HG03045 (cell line): Measurements from ENCODE around the gene TMEM164.
A peak's percentile ranks its signal among the peaks of the same experiment; 100 is the strongest.

Source experiments
- ATAC-seq: cut with Tn5 transposase; IDR thresholded peaks from one replicate; pipeline ENCODE4 v1.9.1; 2021; ENCODE audit warnings: mild to moderate bottlenecking, moderate library complexity; ENCODE audit not compliant: unreplicated experiment

TMEM164 gene

DNA sequence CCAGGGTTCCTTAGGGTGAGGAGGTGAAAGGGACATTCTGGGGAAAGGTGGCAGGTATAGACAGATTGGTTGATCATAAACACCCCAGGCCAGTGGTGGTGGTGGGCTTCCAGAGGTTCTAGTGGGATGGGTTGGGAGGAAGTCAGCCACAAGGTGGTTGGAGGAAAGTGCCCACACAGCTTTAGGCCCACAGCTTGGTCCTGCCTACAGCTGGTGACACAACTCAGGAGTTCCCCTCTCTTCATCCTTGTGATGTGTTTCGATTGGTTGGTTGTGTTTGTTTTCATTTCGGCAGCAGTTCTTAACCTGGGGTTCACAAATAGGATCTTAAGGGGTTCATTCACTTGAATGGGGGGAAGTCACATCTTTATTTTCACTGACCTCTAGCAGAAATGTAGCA lies 157.0 kb downstream of the TMEM164 start:
- ATAC-seq, result no peak

DNA sequence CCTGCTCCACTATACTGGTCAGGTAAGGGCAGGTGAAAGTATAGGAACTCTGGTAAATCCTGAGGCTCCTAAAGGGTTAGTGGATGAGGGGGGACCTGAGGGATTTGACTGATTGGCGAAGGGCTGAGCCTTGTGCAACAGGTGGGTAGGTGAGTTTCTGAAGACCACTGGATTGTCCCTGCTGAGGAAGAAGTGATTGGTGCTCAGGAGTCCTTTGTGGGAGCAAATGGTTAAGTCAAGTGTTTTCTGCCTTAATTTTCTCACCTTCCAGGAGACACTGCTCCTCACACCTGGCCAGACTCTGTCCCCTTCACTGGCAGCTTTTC lies 158.4 kb downstream of the TMEM164 start:
- no peak for ATAC-seq

GRCh38 chrX:110162131-110162530 lies 159.2 kb downstream of the TMEM164 start:
- no peak for ATAC-seq

DNA sequence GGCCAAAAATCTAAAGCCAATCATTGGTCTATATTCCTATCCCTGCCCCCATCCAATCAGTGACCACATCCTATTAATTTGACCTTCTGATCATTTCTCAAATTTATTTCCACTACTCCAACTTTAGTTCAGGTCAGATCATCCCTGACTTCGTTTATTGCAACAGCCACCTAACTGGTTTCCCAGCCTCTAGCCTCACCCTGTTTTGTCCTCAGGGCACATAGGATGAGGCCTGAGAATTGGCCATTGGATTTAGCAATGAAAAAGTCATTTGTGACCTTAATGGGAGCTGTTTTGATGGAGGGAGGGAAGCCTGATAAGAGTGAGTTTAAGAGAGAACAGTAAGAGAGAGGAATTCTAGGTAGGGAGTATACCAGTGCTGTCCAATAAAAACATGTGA lies 160.0 kb downstream of the TMEM164 start:
- ATAC-seq, result no peak

DNA sequence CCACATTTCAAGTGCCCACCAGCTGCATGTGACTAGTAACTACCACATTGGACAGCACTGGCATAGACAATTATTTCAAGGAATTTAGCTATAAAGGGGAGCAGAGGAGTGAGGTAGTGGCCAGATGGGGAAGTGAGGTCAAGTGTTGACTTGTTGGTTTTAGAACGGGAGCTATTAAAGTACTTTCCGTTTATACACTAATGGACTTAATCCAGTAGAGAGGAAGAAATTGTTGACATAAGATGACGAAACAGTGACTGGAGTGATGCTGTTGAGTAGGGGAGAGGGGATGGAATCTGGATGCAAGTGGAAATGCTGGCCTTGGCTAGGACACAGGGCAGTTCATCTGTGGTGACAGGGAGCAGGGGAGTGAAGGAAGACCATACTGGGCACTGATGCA lies 160.6 kb downstream of the TMEM164 start:
- ATAC-seq, result no peak

DNA sequence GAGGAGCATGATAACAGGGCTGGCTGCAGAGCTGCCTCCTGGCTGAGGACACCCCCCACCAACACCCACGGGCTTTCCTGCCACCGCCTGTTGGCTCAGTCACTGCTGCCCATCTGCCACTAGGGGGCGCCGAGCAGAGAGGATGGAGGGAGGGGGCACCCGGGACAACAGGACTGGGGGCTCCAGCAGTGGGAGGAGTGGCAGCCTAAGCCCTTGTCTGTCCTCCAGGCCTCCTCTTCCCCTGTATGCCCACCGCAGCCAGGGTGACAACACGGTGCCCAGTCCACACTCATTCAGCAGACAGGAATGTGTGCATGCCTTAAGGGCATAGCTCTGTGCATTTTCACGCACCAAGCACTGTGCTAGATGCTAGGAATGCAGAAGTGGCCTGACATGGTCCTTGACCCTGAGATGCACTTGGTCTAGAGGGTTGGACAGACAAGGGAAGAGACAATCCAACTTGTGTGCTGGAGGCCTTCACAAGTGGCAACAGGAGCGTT lies 165.1 kb downstream of the TMEM164 start:
- no peak for ATAC-seq

DNA sequence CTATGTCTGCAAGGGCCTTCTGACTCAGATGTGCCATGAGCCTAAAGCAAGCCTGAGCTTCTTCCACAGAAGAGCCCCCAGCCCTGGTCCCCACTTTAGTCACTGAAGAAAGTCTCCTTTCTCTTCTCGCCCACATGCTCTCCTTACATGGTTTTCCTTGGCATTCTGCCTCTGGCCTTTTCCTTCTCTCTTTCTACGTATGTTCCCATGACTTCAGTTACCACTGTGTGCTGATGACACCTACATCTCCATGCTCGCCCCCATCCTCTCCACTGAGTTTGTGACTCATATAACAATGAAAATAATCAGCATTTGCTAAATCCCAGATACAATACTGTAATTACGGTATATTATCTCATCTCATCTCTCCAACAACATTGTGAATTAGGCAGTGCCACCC lies 165.7 kb downstream of the TMEM164 start:
- ATAC-seq, result no peak

DNA sequence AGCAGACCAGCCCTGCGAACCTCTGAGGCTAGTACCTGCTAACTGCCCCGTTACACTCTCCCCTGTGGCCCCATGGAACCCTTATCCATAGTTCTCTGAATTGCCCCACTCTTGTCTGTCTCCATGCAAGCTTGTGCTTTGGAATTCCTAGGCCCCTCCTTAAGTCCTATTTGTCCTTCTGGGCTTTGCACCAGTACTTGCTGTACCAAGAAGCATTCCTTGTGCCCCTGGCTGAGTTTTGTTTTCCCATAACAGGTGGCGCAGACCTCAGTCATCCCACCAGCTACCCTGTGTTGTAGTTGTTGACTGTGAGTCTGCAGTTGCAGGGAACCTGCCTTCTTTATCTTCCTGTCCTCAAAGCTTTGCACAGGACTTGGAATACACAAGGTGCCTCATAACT lies 167.1 kb downstream of the TMEM164 start:
- no peak for ATAC-seq

- no peak for ATAC-seq
These were observed 168.5 kb downstream of the TMEM164 start for GRCh38 chrX:110171442-110171841.

DNA sequence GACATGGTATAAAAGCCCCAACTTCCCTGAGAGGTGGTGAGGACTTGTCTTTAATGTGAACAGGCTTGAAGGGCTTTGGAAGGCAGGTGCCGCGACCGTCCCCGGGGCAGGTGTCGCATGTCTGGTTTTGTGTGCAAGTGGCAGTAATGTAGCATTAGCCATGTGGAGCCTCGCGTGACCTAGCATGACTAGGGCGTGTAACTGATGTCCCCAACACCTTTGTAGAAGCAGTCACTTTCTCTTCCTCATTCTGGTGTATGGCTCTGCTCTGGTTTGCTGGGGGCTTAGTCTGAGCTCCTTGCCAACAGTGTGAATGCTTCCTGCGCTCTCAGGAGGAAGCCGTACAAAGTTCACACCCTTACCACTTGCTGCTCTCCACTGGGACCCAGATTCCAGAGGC lies 169.3 kb downstream of the TMEM164 start:
- ATAC-seq, result peak; percentile 98

GRCh38 chrX:110173192-110174175 lies 170.6 kb downstream of the TMEM164 start:
- ATAC-seq, result no peak

- ATAC-seq, result no peak
These were observed 172.2 kb downstream of the TMEM164 start for GRCh38 chrX:110175146-110175545.

- ATAC-seq, result no peak
These were observed 172.8 kb downstream of the TMEM164 start for GRCh38 chrX:110175696-110176095.

GRCh38 chrX:110178179-110178865 lies 175.4 kb downstream of the TMEM164 start:
- no peak for ATAC-seq

DNA sequence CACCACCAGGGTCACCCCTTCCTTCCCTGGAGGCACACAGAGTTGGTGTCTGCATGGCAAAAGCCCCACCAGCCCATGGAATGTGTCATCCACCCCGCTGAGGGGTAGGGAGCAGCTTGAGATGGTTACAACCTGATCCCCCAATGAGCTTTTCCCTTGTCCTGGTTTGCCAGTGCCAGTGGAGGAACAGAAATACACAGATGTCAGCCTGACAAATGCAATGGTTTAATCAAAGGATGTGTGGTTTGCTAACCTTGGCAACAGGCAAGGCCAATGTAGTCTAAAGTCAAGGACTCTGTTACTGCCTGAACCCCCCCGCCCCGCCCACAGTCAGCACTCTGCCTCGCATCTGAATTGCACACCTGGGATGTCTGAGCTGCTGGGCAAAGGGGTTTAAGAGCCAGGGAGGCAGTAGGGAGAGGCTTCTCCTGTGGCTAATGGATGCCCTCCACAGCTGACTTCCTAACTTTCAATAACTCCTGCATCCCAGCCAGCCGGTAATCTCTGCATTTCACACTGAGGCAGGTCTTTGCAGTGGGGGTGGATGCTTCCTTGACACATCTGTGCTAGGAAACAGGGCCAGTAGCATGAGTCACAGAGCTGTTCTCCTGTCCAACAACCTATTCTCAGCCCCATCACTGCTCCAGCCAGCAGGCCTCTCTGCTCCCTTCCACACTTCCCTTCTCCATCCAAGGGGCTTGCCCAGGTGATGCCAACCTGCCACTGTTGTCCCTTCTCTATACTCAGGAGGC lies 177.4 kb downstream of the TMEM164 start:
- peak; percentile 30 for ATAC-seq

GRCh38 chrX:110180928-110181310 lies 178.0 kb downstream of the TMEM164 start:
- ATAC-seq, result peak; percentile 69

GRCh38 chrX:110181459-110182137 lies 178.7 kb downstream of the TMEM164 start:
- no peak for ATAC-seq

DNA sequence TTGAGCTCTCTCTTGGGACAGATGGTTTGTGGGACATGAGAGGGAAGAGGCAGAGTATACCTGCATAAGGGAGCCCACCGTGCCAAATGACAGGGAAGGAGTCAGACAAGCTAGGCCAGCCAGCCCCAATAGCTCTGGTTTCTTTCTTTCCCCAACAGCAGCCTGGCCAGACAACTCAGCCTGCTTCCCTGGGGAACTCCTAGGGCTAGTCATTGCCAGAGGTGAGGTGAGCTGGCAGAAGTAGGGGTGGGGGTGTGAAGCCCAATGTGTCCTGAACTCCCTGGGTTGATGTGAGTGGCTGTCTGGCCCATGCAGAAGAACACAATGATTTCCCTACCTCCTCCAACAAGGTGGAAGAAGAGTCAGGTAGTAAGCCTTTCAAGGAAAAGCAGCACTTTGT lies 179.4 kb downstream of the TMEM164 start:
- ATAC-seq, result no peak

GRCh38 chrX:110182865-110183264 lies 180.0 kb downstream of the TMEM164 start:
- no peak for ATAC-seq

GRCh38 chrX:110183314-110183713 lies 180.4 kb downstream of the TMEM164 start:
- no peak for ATAC-seq
